NCI-H2196 treated with DMSO at 0.1 percent for 48 hours (cell line): ENCODE data around the gene SEMA4F.

ENCODE experiments used
- DNase-seq: peaks from one replicate; lab custom pipeline; 2025; ENCODE audit not compliant: unreplicated experiment; lab: John Stamatoyannopoulos, UW

The SEMA4F gene

DNA sequence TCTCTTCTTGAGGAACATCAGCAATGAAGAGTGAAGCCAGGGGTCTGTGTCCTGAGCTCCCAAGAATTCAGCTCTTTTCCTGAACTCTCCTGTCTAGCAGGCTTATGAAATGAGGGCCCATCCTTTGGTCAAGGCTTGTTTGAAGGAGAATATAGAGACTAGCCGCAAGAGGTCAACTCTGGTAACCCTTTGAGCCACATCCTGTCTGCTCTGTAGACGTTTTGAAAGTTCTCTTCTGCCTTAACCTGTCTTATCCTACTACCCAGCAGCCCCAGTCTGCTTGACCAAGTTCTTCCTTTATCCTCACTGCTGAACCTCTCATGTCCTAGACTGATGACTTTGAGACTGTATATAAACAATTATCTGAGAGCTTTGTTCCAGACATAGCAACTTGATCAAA is 5.4 kb downstream of the SEMA4F start:
- DNase-seq: no peak

DNA sequence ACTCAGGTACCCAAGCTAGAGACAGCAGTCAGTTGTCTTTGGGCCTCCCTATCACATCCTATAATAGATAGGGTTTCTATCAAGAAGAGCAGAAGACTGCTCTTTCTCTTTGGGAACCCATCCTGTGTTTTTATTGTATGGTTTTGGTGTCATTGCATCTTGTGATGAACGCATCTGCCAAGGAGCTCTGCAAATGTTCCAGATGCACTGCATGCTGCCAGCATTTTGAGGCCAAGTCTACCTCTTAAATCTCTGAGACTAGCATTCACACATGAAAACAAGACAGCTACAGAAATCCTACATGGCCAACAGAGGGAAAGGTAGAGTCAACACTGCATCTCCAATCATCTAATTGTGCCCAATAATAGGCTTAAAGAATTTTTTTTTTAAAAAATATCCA is 14.0 kb downstream of the SEMA4F start:
- DNase-seq: no peak

DNA sequence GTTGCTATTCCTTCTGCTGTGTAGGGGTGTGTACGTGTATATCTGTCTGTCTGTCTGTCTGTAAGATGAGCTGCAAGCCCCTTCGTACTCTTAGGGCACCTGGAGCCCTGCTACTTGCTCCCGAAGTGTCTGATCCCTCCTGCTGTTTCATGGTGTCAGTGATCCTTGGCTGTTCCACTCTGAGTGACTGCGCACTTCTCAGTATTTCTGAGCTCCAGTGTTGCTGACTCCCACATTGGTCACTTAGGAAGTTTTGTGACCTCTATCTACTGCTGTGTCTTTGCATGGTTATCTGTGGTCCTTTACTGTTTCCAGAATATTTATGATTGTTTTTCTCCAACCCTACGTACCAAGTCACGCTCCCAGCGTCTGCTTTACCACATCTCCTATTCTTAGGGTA is 16.2 kb downstream of the SEMA4F start:
- DNase-seq: no peak

DNA sequence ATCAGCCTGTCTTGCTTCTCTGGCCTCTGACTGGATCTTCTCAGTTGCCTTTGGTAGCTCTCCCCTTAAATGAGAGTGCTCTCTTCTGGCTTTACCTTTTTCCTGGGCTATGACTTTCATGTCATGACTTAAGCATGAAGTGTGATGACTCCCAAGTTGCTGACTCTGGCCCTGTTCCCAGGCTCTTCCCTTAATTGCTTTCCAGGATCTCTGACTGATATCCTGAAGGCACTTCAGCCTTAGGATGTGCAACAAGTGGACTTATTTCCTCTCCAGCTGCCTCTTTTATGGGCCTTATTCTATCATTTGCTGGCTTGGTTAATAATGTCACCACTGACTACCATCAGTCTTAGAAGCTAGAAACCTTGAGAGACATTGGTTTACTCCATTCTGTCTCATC is 17.4 kb downstream of the SEMA4F start:
- no peak for DNase-seq

DNA sequence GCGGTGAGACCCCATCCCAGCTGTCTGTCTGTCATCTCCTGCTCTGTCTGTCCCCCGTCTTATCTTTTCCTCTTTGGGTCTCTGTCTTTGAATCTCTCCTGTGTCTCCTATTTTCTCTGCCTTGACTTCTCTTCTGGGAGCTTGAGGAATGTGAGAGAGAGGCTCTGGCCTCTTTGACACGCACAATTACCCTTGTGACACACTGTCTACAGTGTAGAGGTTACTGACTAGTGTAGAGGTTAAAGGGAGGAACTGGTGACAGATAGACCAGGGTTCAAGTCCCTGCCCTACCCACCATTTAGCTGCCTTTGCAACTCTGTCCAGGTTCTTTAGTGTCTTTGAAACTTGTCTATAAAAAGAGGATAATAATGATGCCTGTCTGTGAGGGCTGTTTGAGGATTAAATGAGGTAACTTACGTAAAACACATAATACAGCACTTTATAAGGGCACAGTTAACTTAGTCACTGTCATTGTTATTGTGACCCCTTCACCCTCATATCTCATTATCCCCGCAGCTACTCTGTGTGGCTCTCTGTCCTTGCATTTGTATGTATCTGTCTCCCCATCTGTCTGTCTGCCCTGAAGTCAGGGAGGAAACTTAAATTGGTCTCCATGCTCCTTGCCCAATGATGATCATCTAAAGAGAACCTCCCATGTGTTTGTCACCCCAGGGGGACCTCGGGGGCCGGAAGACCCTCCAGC is 19.9 kb downstream of the SEMA4F start:
- no peak for DNase-seq

DNA sequence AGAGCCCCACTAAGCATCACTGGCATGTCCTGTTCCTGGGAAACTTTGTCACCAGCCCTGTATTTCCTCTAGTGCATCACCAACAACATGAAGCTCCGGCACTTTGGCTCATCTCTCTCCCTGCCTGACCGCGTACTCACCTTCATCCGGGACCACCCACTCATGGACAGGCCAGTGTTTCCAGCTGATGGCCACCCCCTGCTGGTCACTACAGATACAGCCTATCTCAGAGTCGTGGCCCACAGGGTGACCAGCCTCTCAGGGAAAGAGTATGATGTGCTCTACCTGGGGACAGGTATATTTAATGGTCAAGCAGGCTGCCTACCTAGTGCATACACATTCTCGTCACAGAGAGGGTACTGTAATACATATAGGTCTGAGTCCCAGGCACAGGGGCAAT is 21.0 kb downstream of the SEMA4F start:
- no peak for DNase-seq

DNA sequence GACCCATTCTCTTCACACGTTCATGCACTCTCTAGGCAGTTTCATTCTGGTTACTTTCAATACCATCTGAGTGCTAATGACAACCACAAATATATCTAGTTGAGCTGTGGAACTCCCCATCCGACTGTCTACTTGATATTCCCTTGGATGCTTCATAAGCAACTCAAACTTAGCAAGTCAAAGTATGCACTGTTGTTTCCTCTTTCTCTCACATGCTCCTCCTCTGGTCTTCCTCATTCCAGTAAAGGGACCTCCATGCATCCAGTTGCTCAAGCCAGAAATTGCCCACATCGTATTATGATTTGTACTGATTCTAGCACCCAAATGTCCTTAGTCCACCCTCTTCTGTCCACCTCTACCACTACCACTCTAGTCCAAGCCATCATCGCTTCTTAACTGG is 22.3 kb downstream of the SEMA4F start:
- DNase-seq: no peak

DNA sequence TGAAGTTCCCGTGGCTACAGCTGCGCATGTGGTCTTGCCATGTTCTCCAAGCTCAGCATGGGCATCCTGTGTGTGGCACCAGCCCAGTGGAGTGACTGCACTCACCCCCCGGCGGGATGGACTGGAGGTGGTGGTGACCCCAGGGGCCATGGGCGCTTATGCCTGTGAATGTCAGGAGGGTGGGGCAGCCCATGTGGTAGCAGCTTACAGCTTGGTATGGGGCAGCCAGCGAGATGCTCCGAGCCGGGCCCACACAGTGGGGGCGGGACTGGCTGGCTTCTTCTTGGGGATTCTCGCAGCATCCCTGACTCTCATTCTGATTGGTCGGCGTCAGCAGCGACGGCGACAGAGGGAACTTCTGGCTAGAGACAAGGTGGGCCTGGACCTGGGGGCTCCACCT is 25.6 kb downstream of the SEMA4F start:
- no peak for DNase-seq

DNA sequence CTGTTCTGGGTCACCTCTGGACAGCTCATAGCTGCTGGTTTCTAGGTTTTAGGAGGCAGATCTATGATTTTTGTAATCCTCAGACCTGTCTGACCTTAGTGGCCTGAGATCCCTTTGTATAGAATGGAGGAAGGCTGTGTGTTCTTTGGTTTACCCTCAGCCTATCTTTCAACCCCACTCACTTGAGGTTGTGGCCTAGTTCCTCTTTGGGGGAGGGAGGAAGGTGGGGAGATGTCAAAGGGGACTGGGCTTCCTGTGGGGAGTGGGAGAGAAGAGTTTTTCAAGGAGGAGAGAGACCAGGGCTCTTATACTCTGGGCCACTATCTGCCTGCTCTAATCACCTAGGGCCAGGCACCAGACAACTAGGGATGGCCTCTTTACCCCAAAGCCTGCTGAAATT is 28.5 kb downstream of the SEMA4F start:
- no peak for DNase-seq

DNA sequence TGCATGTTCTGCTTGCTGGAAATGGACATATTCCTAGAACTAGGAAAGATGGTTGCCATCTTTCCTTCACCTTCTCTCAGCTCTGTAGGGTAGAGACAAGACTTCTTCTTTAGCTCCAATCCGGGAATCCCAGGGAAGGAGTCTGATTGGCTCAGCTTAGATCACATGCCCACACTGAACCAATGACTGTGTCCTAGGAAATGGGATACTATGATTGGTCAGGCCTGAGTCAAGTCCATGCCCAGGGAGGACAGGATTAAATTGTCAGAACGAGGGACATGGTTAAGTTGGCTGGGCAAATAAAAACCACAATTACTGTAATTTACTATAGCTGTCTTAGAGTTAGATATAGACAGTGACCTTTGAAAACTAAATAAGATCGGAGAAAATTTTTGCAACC is 31.4 kb downstream of the SEMA4F start:
- no peak for DNase-seq

DNA sequence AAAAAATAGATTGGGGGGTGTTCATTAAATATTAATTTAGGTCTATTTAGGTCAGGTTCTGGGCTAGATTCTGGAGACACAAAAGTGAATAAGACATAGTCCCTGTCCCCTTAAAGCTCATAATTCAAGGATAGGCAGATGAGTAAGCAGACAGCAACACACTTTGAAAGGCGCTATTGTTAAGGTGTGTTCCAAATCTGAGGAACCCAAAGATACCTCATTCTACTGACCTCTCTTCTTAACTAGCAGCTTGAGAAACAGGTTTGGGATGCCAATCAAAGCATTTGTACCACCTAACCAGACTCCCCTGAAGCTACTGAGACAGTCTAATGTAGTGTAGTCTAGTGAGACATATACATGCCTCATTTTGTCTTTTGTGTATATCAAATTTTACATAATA is 34.8 kb downstream of the SEMA4F start:
- no peak for DNase-seq

DNA sequence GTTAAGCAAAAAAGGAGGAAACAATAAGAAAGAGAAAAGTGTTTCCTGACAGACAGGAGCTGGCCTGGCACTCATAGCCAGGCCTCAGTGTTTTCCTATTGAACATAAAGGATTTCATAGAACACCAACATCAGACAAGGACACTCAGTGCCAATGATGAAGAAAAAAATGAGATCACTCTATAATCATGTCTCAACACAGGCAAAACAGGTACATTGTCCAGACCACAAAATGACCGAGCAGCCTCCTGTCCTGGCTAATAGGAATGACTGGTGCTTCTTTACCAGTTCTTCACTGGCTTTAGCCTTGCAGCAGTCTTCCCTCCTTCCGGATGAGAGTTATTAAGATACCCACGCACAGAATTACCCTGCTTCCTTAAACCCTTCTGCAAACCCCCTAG is 35.6 kb downstream of the SEMA4F start:
- no peak for DNase-seq

DNA sequence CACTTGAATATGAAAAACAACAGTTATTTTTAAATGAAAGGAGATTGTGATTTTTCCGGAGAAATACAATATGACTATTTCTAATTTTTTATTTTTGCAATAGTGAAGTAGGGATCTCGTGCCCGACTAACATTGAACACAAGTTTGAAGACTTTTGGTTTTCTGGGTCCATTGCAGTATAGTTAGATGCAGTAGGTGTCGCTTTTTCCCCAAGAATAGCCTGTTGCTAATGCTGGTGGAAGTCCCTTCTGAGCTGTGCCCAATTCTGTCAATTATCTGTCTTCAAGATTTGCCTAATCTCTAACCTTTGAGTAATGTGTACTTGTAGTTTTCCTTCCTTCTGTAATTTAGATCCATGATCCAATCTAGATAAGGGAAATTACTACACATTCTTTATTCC is 36.5 kb downstream of the SEMA4F start:
- DNase-seq: peak; percentile 30

DNA sequence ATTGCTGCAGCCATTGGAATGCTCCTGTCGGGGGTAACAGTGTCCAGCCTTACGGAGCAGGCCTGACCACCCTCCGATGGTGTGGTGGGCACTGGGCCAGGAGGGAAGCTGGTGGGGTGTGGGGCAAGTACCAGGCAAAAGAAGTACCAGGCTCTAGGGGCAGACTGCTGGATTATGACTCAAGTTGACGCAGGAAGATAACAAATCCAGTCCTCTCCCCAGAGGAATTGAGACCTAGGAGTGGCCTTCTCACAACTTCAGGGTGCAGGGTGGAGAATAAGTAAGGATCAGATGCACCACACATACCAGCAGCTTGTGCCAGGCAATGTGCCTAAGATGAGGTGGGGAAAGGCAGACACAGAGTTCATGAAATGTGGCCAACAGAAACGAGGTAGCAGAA is 37.9 kb downstream of the SEMA4F start:
- DNase-seq: no peak

DNA sequence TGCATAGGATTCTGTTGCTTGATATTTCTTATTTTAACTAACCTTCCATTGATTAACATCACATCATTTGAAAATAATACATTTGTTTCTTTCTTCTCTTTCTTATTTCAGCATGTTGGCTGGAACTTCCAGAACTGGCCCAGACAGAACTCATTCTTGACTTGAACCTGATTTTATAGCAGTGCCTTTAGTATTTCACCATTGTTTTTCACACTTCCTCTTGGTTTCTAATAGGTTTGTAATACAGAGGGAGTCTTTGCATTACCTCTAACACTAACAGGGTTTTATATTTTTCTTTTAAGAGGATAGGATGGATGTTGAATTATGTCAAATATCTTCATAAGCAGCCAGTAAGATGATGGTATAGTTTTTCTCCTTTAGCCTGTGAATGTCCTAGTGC is 39.2 kb downstream of the SEMA4F start:
- no peak for DNase-seq

DNA sequence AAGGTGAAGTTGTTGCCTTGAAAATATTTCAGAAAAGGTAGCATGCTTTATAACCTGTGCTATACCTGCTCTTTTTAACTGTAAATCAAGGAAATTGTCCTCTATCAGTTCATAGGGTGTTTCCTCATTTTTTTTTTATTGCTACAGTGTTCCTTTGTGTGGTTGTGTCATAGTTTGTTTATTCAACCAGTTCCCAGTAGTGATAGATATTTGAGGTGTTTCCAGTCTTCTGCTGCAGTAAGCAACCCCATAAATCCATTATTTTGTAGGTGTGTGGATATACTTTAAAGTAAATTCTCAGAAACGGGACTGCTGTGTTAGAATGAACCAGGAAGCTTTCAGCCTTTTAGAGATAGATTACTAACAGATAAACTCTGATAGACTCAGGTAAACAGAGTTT is 39.6 kb downstream of the SEMA4F start:
- DNase-seq: no peak

DNA sequence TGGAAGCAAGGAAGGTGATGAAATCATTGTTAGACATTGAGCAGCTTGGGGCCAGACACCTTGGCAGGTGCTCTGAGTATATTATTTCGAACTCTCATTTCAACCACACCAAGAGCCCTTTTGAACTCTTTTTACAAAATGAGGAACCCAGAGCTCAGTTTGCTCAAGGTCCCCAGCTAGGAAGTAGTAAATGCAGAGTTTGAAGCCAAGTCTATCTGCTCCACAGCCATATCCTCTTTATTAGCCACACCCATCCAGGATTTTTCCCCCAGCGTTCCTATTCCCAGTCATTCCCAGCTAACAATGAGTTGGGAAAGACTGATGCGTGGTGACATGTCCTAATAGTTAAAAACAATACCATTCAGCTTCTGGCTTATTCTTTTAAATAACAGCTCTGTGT is 40.2 kb downstream of the SEMA4F start:
- DNase-seq: no peak

DNA sequence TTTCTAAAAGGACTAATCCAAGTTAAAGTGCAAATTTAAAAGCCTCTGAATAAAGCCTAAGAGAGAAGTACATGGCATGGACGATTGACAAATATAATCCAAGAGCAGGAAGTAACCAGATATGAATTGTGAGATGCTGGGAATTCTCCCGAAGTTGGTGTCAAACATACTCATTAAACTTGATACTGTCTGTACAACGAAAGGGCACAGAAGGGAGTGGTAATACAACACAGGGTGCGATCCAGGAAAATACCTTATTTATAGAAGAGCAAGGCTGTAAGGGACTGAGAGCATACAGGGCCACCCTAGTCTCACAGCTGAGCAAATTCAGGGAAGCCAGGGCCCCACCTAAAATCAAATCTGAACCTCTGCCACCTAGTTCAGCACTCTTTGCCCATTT is 41.6 kb downstream of the SEMA4F start:
- no peak for DNase-seq

DNA sequence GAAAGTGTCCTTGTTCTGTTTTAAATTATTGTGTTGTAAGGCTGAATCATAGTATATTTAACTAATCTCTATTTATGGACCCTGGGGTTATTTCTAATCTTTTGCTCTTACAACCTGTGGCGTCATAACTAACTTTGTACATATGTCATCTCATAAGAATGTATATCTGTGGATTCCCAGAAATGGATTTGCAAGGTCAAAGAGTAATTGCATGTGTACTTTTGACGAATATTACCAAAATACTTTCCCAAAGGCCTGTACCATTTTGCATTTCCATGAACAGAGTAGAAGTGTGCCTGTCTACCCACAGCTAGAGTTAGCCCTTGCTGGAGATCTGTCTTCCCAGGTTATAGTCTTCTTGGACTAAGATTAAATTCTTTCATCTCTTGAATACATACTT is 42.8 kb downstream of the SEMA4F start:
- no peak for DNase-seq

DNA sequence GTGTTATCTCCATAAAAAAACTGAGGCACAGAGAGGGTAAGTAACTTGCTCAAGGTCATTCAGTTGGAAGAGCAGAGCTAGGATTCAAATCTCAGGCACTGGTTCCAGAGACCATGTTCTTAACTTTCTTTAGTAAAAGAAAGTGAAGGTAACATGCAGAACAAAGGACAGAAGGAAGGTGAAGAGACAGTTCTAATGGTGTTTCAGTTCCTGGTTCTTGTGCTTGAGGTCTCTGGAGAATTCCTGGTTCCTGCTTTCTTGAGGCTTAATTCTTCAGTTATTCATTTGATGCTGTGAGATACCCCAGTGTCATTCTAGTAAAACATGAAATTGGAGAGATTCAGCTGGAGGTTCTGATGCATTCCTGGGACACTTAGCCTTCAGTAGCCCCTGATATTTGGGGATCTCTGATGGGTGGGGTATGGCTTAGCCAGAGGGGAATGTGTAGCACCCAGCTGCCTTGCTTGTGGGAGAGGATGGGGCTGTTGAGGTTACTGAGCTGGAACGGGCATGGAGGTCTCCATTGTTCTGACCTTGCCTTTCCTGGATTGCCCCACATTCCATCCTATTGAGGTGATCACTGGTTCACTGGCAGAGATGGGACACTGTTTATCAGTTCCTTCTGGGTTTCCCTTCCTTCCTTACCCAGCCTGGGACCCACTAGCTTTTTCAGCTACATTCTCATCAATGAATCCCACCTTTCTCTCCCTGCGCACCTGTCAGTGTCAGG is 46.8 kb downstream of the SEMA4F start:
- no peak for DNase-seq

DNA sequence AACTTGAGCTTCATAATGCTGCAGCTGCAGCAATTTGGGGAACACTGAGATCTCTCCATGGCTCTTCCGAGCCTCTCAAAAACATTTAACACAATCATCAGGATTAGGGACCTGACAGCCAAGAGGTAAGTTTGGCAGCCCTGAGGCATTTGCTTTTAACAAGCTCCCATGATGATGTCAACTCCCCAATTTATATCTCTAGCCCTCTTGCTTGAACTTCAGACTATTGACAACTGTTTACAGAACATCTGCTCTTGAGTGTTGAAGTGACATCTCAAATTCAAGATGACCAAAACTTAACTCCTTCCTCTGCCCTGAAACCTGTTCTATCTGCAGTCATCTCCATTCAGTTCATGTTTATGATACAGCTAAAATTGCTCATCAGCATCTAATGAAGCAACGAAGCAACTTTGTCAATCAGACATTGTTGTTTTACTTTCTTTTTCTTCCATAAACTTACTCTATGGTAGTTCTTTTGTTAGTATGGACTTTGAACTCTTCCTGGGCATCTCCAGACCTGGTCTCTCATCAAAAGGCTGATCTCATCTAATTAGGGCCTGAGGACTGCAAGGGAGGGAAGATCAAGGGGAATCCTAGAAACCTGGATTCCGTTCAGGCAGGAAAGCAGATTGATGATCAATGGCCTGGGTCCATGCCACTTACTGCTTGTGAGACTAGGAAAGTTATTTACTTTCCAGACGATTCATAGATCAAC is 48.1 kb downstream of the SEMA4F start:
- no peak for DNase-seq

DNA sequence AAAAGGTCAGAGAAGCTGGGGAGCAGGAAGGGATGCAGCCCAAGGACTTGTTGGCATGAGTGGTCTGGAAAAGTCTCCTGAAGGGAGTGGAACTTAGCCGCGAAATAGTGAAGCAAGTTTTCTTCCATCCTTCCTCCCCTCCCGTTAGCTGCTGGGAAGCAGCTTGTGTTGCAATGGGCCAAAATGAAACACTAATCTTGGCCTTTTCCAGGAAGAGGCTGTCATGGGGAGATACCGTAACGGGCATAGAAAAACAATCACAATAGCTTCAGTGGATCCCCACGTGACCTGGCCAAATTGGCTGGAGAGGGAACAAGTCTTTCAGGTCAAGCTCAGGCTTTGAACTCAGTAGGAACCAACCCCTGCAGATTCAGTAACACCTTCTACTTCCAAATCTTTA is 49.3 kb downstream of the SEMA4F start:
- no peak for DNase-seq
